Thoracic aorta (tissue), 2 donors: Measurements from ENCODE around the gene CHGA. TPM values are rescaled to one million over a fixed set of nuclear protein-coding genes. Genes with fewer than 3 reads are reported as not detected.

Experiments
- ATAC-seq: fragments of 150-250 bp; one replicate; pipeline ENCODE4 v1.8.0; 2017; ENCODE audit warnings: low read depth; ENCODE audit not compliant: insufficient number of reproducible peaks, low FRiP score
- DNase-seq: peaks from one replicate; pipeline ENCODE4 v3.0.0-alpha.2; 2020; ENCODE audit warnings: low spot score
- H3K27ac ChIP-seq, 2 donors: fragments of 200-600 bp; sonication (generic); 1 replicate in 1 of 2; 2 replicates in 1 of 2; pipeline ENCODE4 v1.5.1; 2016; ENCODE audit warnings: mild to moderate bottlenecking in 2 of 2, moderate library complexity in 2 of 2
- H3K27me3 ChIP-seq: fragments of 200-600 bp; sonication (generic); replicated peaks from 2 replicates; pipeline ENCODE4 v1.6.0; 2016; ENCODE audit warnings: mild to moderate bottlenecking; ENCODE audit not compliant: insufficient read depth
- H3K36me3 ChIP-seq: fragments of 200-600 bp; sonication (generic); one replicate; pipeline ENCODE4 v1.5.1; 2016
- H3K4me1 ChIP-seq, 2 donors: fragments of 200-600 bp; sonication (generic); 1 replicate in 1 of 2; 2 replicates in 1 of 2; pipeline versions ENCODE4 v1.5.1 to v1.6.0; 2016; ENCODE audit warnings: low read depth in 2 of 2, mild to moderate bottlenecking in 1 of 2; ENCODE audit not compliant: control insufficient read depth in 1 of 2
- H3K4me3 ChIP-seq: fragments of 200-600 bp; sonication (generic); 2 replicates; pipeline ENCODE4 v1.5.1; 2016; ENCODE audit warnings: mild to moderate bottlenecking
- H3K9me3 ChIP-seq: fragments of 200-600 bp; sonication (generic); 2 replicates; pipeline ENCODE4 v1.5.1; 2016
- total RNA-seq, 2 donors: library from RNA; depleted of rRNA; stranded (reverse); fragments of >200 nt; gene quantifications; one replicate each; pipeline versions ENCODE4 v1.1.0 to v1.2.3, GENCODE V29; 2016
- TF ChIP-seq, protein P1 (sequence below): fragments of 200-600 bp; sonication (generic); IDR thresholded peaks from one replicate; pipeline ENCODE4 v1.5.1; 2019; ENCODE audit warnings: antibody characterized with exemption

Gene CHGA
- total RNA-seq, 2 donors from 2014 or later = not detected

DNA sequence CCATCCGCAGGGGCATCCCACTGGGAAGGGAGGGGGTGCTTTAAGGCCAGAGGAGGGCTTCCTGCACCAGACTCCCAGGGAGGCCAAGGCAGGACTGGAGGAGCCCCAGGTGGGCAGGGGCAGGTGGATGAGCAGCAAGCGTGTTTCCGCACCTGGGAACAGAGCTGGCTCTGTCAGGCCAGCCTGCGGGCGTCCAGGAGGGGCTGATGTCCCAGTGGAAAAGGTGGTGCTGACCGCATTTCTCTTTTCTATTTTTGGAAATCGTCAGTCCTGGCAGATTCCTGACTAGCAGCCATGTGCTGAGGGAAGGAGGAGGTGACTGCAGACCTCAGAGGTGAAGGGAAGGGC, 27.2 kb downstream of the CHGA start:
- no peaks in the 10 kb centered on the region for H3K9me3 ChIP-seq
- TF ChIP-seq, protein P1, sequence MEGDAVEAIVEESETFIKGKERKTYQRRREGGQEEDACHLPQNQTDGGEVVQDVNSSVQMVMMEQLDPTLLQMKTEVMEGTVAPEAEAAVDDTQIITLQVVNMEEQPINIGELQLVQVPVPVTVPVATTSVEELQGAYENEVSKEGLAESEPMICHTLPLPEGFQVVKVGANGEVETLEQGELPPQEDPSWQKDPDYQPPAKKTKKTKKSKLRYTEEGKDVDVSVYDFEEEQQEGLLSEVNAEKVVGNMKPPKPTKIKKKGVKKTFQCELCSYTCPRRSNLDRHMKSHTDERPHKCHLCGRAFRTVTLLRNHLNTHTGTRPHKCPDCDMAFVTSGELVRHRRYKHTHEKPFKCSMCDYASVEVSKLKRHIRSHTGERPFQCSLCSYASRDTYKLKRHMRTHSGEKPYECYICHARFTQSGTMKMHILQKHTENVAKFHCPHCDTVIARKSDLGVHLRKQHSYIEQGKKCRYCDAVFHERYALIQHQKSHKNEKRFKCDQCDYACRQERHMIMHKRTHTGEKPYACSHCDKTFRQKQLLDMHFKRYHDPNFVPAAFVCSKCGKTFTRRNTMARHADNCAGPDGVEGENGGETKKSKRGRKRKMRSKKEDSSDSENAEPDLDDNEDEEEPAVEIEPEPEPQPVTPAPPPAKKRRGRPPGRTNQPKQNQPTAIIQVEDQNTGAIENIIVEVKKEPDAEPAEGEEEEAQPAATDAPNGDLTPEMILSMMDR = no peak
- ATAC-seq (no peak), DNase-seq (no peak)
- peaks cover 10% of the 10 kb centered on the region for H3K36me3 ChIP-seq
- H3K4me3 ChIP-seq = no peak overlapping the region
- no peaks in the 10 kb centered on the region for H3K27me3 ChIP-seq
- H3K27ac ChIP-seq = no peak overlapping the region
- peaks cover 12 to 29% of the 10 kb centered on the region in 2 donors for H3K4me1 ChIP-seq

DNA sequence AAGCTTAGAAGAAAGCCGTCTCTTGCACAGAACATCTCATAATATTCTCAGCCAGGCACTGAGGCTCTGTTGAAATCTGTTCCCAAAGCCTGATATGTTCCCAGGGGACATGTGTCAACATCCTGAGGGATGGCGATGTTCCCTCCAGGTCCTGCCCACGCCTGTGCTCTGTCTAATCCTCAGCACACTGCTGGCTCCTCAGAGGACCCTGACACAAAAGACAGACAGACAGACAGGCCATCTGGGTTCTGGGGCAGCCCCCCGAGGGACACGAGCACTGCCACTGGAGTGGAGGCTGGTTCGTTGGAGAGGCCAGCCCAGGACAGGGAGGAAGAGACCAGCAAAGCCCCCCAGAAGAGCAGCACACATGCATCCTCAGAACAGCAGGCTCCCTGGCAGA, 27.8 kb downstream of the CHGA start:
- no peak overlapping the region for H3K27ac ChIP-seq
- no peak for DNase-seq
- no peaks in the 10 kb centered on the region for H3K27me3 ChIP-seq
- H3K36me3 ChIP-seq = peaks cover 9% of the 10 kb centered on the region
- peaks cover 12 to 29% of the 10 kb centered on the region in 2 donors for H3K4me1 ChIP-seq
- ATAC-seq = no peak
- H3K4me3 ChIP-seq = no peak overlapping the region
- TF ChIP-seq, protein P1 = no peak
- no peaks in the 10 kb centered on the region for H3K9me3 ChIP-seq

DNA sequence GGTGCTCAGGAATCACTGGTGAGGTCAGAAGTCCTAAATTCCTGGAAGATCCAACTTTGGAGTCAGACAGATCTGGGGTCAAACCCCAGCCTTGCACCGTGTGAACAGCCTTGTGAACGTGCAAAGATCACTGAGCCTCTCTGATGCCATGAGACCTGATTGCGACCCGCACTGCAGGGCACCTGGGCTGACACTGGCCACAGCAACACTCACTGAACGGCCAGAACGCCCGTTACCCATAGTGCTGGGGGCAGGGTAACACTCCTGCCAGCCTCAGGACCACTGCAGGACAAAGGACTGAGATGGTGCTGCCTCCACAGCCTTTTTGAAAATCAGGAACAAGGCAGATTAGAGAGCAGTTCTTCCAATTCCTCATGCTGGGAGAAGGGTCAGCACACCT, 28.3 kb downstream of the CHGA start:
- H3K4me3 ChIP-seq = no peak overlapping the region

DNA sequence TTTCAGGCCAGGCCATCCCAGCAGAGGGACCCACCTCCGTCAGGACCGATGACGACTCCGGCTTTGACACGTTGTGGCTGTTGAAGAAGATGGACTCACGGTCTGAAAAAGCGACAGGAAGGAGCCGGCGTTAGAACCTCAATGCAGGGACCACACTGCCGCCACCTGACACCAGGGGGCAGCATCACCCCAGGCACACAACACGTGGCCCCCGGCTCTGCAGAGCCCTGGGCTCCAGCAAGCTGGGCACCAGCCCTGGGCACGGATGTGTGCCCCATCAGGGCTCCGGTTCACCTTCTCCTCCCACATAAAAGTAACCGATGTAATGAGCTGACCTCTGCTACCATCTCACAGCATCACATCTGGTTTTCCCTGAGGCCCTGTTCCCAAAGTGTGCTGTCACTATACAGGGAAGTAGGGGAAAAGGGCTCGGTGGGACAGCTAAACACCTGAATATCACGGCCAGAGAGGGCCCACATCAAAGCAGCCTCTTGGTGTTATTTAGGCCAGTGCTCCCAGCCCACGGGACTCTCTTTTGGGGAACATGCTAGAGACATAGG, 29.0 kb downstream of the CHGA start:
- H3K4me3 ChIP-seq = peak overlapping the region; percentile 52
- TF ChIP-seq, protein P1 = peak; percentile 98
- DNase-seq (peak; percentile 36), ATAC-seq (peak; percentile 46)
- H3K9me3 ChIP-seq = no peaks in the 10 kb centered on the region
- H3K36me3 ChIP-seq = peaks cover 7% of the 10 kb centered on the region
- H3K27me3 ChIP-seq = no peaks in the 10 kb centered on the region
- peak overlapping the region; percentile 32 to 68 for H3K27ac ChIP-seq
- peaks cover 12 to 29% of the 10 kb centered on the region in 2 donors for H3K4me1 ChIP-seq

More for the DNA sequence above, 28.3 kb downstream of the CHGA start:
- DNase-seq = no peak
- Histone ChIP-seq H3K36me3 (peaks cover 5% of the 10 kb centered on the region), H3K27me3 (no peaks in the 10 kb centered on the region), H3K9me3 (no peaks in the 10 kb centered on the region), H3K4me1 (peaks cover 12 to 29% of the 10 kb centered on the region in 2 donors), H3K27ac (peak overlapping the region in 1 of 2 donors; percentile 20)
- no peak for ATAC-seq
- TF ChIP-seq, protein P1 = no peak

DNA sequence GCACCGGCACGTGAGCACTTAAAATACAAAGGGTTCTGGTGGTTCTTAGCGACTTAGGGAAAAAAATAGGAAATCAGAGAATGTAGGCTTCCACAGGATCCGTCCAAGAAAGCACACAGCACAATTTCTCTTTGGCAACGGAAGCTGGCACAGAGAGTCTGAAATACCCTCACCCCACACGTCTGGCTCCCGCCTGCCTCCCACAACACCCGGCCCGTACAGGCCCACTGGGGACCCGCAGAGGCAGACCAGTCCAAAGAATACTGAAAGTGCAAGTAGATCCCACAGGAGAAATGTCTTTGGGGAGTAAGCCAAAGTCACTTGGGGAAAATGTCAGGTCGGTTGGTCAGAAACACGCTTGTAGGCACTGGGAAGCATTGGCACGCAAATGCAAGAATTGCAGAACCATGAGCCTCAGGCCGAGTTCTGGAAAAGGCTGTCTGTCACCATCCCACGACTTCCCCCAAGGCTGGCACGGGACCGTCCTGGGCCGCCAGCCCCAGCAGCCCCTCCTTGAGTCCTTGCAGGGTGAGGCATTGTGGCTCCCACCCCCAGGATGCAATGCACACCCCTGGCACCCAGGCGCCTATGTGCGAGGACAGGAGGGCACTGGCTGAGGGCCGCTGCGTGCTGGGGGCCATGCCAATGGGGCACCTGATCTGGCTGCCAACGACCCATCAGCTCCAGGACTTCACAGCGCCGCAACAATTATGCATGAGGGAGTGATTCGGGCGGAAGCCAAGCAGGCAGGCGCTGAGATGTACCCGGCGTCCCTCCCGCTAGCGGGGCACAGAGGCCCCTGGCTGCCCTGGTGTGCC, 29.7 kb downstream of the CHGA start:
- ATAC-seq (peak; percentile 25), DNase-seq (no peak)
- Histone ChIP-seq H3K4me1 (peaks cover 12 to 29% of the 10 kb centered on the region in 2 donors), H3K27me3 (no peaks in the 10 kb centered on the region), H3K36me3 (peaks cover 10% of the 10 kb centered on the region), H3K4me3 (peak overlapping the region; percentile 52), H3K27ac (peak overlapping the region; percentile 32 to 68), H3K9me3 (no peaks in the 10 kb centered on the region)
- TF ChIP-seq, protein P1 = no peak
